Sigmoid colon (tissue), 7 donors: ENCODE results near the gene SPATA20. TPM values are rescaled to one million over a fixed set of nuclear protein-coding genes. Genes with fewer than 3 reads are reported as not detected.
A peak's percentile ranks its signal among the peaks of the same experiment; 100 is the strongest.

Experiments
- DNase-seq: peaks from one replicate; pipeline ENCODE4 v3.0.0-alpha.2; 2019
- H3K27ac ChIP-seq, 4 donors: fragments of 200-600 bp; sonication (generic); one replicate each; pipeline ENCODE4 v1.5.1; 2016 to 2019; ENCODE audit warnings: mild to moderate bottlenecking in 1 of 4
- H3K27me3 ChIP-seq, 3 donors: fragments of 200-600 bp; sonication (generic); one replicate each; pipeline ENCODE4 v1.5.1; 2019; ENCODE audit warnings: mild to moderate bottlenecking in 1 of 3
- H3K36me3 ChIP-seq, 4 donors: fragments of 200-600 bp; sonication (generic); one replicate each; pipeline ENCODE4 v1.5.1; 2016 to 2019
- H3K4me1 ChIP-seq, 4 donors: fragments of 200-600 bp; sonication (generic); one replicate each; pipeline ENCODE4 v1.5.1; 2017 to 2019
- H3K4me3 ChIP-seq, 4 donors: fragments of 200-600 bp; sonication (generic); one replicate each; pipeline ENCODE4 v1.5.1; 2017 to 2019; ENCODE audit warnings: mild to moderate bottlenecking in 2 of 4, moderate library complexity in 1 of 4
- H3K9me3 ChIP-seq, 4 donors: fragments of 200-600 bp in 3 of 4; sonication (generic) in 3 of 4; one replicate each; pipeline versions ENCODE4 v1.5.1 to v1.6.1; 2013 to 2019
- EP300 ChIP-seq, 4 donors: sonication (generic); formaldehyde crosslinking; IDR thresholded peaks; one replicate each; pipeline ENCODE4 v1.6.1; 2017; ENCODE audit warnings: antibody characterized with exemption in 4 of 4
- POLR2A ChIP-seq, 2 donors: fragments of 450-650 bp; IDR thresholded peaks; one replicate each; pipeline ENCODE4 v1.6.1; 2016; ENCODE audit warnings: antibody characterized with exemption in 2 of 2, mild to moderate bottlenecking in 2 of 2, moderate library complexity in 2 of 2
- POLR2AphosphoS5 ChIP-seq, 4 donors: sonication (generic); formaldehyde crosslinking; IDR thresholded peaks; one replicate each; pipeline ENCODE4 v1.6.1; 2017; ENCODE audit warnings: antibody characterized with exemption in 4 of 4
- whole genome bisulfite sequencing, 2 donors: extraction: QIAGEN DNeasy Blood & Tissue Kit; methylation state at CpG; one replicate each; pipeline ENCODE4 v1.1.7; 2013; 5-methylcytosine and 5-hydroxymethylcytosine counted together
- intact Hi-C: fragments of 100-400 bp; cut with DNase I; formaldehyde crosslinking; loops from one replicate; pipeline ENCODE4 v1.15.1; 2023
- polyA plus RNA-seq, 3 donors: library from polyadenylated mRNA; stranded (reverse); fragments of 200-250 nt; gene quantifications; one replicate each; pipeline ENCODE4 v1.2.3, GENCODE V29; 2013
- total RNA-seq, 4 donors: library from RNA; depleted of rRNA; stranded (reverse); fragments of >200 nt; gene quantifications; one replicate each; pipeline ENCODE4 v1.1.0, GENCODE V29; 2016
- TF ChIP-seq, protein P1 (sequence below), 4 experiments: fragments of 450-650 bp in 3 of 4; fragments of 200-600 bp in 1 of 4; IDR thresholded peaks; one replicate each; pipeline ENCODE4 v1.5.1; 2016 to 2019; ENCODE audit warnings: antibody characterized with exemption in 4 of 4, mild to moderate bottlenecking in 3 of 4, moderate library complexity in 2 of 4
- donor health status: healthy with polysubstance abuse.
- donor health status: Bipolar disorder and iron deficiency.
- donor health status: healthy.

SPATA20 gene
- total and polyA plus RNA-seq, 7 donors, result 24.0 to 81.7 (median 45.1) TPM

DNA sequence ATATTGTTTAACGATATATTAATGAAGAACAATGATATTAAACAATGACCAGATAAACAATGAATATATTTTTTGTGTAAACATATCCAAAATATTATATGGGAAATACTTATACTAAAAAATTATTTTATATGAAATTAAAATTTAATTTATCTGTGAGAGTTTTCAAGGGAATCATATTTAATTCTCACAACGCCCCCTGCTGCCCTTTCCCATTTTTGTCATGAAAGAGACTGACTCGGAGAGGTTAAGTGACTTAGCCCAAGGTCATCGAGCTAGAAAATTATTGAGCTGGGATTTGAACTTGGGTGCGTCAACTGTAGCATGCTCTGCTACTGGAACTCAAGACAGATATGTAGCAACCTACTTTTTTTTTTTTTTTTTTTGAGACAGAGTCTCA is 45.9 kb upstream of the SPATA20 start:
- intact Hi-C loops, result no loop called here
- Histone ChIP-seq H3K27ac (peak overlapping the region in 1 of 4 donors; percentile 28), H3K36me3 (no peaks in the 10 kb centered on the region), H3K9me3 (no peaks in the 10 kb centered on the region), H3K27me3 (no peaks in the 10 kb centered on the region), H3K4me3 (no peak overlapping the region), H3K4me1 (no peaks in the 10 kb centered on the region)
- TF ChIP-seq POLR2AphosphoS5 (IDR thresholded peaks at IDR 0.05), result no peak
- TF ChIP-seq EP300 (IDR thresholded peaks at IDR 0.05), result no peak
- TF ChIP-seq POLR2A (IDR thresholded peaks at IDR 0.05), result no peak
- TF ChIP-seq, protein P1, sequence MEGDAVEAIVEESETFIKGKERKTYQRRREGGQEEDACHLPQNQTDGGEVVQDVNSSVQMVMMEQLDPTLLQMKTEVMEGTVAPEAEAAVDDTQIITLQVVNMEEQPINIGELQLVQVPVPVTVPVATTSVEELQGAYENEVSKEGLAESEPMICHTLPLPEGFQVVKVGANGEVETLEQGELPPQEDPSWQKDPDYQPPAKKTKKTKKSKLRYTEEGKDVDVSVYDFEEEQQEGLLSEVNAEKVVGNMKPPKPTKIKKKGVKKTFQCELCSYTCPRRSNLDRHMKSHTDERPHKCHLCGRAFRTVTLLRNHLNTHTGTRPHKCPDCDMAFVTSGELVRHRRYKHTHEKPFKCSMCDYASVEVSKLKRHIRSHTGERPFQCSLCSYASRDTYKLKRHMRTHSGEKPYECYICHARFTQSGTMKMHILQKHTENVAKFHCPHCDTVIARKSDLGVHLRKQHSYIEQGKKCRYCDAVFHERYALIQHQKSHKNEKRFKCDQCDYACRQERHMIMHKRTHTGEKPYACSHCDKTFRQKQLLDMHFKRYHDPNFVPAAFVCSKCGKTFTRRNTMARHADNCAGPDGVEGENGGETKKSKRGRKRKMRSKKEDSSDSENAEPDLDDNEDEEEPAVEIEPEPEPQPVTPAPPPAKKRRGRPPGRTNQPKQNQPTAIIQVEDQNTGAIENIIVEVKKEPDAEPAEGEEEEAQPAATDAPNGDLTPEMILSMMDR (IDR thresholded peaks at IDR 0.05), result no peak
- 23 to 38% methylated on average over 5 of the region's 5 CpGs for WGBS, 2 donors
- DNase-seq, result no peak

DNA sequence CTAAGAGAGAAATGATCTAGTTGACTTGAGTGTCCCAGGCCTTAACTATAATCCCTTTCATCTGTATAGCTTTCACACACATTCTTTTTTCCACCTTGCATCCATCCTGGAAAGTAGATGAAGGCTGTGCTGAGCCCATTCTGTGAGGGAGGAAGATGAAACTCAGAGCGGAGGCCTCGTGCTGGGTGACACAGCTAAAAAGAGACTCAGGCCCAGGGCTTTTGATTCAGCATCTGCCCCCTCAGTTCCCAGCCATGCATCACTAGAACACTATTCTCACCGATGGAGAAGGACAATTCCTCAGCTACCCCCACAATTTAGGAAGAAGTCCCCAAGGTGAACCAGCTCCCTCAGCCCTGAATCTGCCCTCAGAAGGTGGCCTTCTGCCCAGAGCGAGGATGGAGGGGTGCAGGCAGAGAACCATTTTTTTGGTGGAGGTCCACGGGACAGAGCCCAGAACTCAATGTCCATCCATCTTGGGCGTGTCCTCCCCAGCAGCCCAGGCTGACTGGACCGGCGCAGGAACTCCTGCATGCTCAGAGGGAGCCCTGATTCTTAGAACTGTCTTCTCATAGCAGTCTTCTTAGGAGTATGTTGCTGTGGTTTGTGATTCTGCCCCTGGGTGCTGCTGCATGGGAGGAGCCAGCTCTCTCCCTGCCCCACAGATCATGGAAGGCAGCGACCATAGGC is 44.5 kb upstream of the SPATA20 start:
- intact Hi-C loops, result no loop called here
- Histone ChIP-seq H3K27ac (peak overlapping the region in 2 of 4 donors; percentile 31 to 32), H3K9me3 (no peaks in the 10 kb centered on the region), H3K4me3 (no peak overlapping the region), H3K36me3 (no peaks in the 10 kb centered on the region), H3K27me3 (no peaks in the 10 kb centered on the region), H3K4me1 (no peaks in the 10 kb centered on the region)
- DNase-seq, result no peak
- TF ChIP-seq EP300 (IDR thresholded peaks at IDR 0.05) (no peak), POLR2AphosphoS5 (IDR thresholded peaks at IDR 0.05) (no peak), POLR2A (IDR thresholded peaks at IDR 0.05) (no peak)
- TF ChIP-seq, protein P1 (IDR thresholded peaks at IDR 0.05), result no peak
- 77 to 87% methylated on average over 9 of the region's 9 CpGs for WGBS, 2 donors

DNA sequence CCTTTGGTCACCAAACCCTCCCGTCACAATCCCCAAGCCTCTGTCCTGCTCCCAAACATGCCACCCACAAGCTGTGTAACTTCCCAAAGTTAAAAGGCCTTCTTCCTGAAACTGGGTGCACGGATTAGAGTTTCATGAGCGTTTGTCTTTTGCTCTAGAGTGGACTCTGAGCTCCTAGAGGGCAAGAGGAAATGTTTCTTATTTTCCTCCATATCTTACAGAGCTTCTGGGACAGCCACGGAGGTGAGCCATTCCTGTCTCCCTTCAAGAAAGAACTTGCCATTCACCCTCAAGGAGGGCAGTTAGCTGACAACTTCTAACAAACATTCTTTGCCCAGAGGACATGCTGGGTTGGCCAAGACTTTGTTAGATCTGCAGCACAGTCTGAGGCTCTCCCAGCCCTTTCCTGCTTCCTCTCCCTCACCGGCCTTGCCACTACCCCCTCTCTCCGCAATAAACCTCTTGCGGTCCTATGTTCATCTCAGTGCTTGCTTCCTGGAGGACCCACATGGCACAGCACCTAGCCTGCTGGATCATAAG is 41.3 kb upstream of the SPATA20 start:
- 49 to 67% methylated on average over 7 of the region's 7 CpGs for WGBS, 2 donors

DNA sequence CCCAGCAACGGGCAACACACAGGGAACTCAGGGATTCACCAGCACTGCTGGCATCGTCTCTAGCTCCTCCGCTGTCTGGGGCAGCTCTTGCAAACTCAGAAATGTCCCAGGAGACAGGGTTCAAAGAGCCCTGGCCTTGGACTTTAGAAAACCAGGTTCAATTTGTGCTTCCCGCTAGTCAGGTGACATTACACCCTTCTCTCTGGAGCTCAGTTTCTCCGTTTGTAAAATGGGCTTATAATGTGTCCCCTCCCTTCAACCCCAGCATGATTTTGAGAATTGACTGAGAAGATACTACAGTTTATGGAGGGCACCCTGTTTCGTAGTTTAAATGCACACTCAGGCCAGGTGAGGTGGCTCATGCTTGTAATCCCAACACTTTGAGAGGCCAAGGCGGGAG is 40.7 kb upstream of the SPATA20 start:
- TF ChIP-seq POLR2AphosphoS5 (IDR thresholded peaks at IDR 0.05) (no peak), EP300 (IDR thresholded peaks at IDR 0.05) (no peak), POLR2A (IDR thresholded peaks at IDR 0.05) (no peak)
- TF ChIP-seq, protein P1 (IDR thresholded peaks at IDR 0.05), result no peak
- Histone ChIP-seq H3K4me3 (no peak overlapping the region), H3K9me3 (no peaks in the 10 kb centered on the region), H3K4me1 (peaks cover 0 to 16% (median 8%) of the 10 kb centered on the region in 4 donors), H3K27me3 (no peaks in the 10 kb centered on the region), H3K36me3 (no peaks in the 10 kb centered on the region), H3K27ac (no peak overlapping the region)
- WGBS, 2 donors, result 78 to 79% methylated on average over 7 of the region's 7 CpGs
- DNase-seq, result no peak
- intact Hi-C loops, result no loop called here

More for the DNA sequence above, 41.3 kb upstream of the SPATA20 start:
- peaks cover 0 to 16% (median 8%) of the 10 kb centered on the region in 4 donors for H3K4me1 ChIP-seq
- TF ChIP-seq POLR2A (IDR thresholded peaks at IDR 0.05) (no peak), POLR2AphosphoS5 (IDR thresholded peaks at IDR 0.05) (no peak), EP300 (IDR thresholded peaks at IDR 0.05) (no peak)
- TF ChIP-seq, protein P1 (IDR thresholded peaks at IDR 0.05), result no peak
- no peak overlapping the region for H3K4me3 ChIP-seq
- no peaks in the 10 kb centered on the region for H3K9me3 ChIP-seq
- no peak for DNase-seq
- no peak overlapping the region for H3K27ac ChIP-seq
- intact Hi-C loops, result no loop called here
- no peaks in the 10 kb centered on the region for H3K27me3 ChIP-seq
- H3K36me3 ChIP-seq, result no peaks in the 10 kb centered on the region
